ENCODE data around the gene DNAAF1.
"Not testable (repeated sequence)": the region's sequence is repeated elsewhere in the genome, so short reads cannot be mapped to it uniquely, and the experiment has no call there.

Gene DNAAF1

DNA sequence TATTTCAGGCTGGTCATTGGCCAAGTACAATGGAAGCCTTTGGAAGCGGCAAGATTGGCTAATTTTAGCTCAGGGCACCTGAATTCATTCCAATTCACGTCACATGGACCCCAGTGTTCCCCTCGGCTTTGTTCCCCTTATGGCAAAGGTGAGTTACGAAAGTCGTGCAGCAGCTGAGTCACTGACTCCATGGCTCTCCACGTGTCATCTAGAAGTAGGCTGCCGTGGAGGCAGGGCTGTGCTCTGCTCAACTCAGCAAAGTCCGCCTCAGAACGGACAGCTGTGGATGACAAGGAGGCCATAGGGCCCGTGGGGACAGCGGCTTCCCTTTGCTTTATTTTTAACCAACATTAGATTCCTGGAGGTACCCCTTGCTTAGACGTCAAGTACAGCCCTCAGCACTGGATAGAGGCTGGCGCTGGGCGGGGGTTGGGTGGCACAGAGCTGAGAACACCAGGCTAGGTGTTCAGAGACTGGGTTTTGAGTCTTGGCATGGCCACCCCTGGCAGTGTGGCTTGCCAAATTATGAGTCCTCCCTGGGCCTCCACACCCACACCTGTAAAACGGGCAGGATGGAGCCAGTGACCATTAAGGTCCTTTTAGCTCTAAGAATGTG is 69.5 kb downstream of the DNAAF1 start:
- no peak for DNase-seq

DNA sequence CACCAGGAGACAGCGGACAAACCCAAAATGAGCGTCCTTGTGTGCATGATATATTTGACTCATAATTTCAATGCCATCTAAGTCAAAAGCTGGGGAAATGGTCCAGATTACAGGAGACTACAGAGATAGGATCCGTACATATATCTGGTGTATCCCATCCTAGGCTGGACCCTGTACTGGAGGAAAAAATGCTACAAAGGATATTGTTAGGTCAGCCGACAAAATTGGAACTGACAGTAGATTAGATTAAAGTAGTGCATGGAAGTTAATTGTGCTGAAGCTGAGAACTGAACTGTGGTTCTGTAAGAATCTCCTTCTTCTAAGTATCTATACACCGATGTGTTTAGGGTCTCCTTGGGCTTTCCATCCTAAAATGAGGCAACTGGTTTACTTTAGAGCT is 70.4 kb downstream of the DNAAF1 start:
- DNase-seq, result no peak

DNA sequence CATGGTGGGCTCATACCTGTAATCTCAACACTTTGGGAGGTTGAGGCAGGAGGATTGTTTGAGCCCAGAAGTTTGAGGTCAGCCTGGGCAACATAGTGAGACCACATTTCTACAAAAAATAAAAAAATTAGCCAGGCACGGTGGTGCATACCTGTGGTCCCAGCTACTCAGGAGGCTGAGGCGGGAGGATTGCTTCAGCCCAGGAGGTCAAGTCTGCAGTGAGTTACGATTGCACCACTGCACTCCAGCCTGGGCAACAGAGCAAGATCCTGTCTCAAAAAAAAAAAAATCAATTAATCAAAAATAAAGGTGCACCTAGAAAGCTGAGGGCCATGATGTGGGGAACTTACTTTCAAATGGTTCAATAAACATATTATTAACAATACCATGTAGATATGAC is 71.0 kb downstream of the DNAAF1 start:
- DNase-seq, result not testable (repeated sequence)

GRCh38 chr16:84218176-84218823 is 73.2 kb downstream of the DNAAF1 start:
- no peak for DNase-seq

GRCh38 chr16:84218956-84219355 is 73.8 kb downstream of the DNAAF1 start:
- DNase-seq, result no peak

DNA sequence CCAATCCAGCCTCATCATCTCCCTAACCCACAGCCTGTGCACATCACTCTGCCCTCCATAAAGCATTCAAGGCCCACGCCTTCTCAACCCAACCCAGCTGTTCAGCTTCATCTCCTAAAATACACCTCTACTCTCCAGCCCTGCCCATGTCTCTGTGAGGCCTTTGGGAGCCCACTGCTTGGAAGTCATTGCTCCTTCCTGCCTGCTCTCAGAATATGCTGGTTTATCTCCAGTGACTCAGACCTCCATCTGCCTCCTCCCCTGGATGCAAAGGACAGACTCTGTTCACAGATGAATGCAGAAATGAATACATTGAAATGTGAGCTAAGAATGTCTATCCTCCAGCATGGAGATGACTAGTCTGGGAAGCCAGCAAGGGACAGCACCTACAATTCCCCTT is 75.7 kb downstream of the DNAAF1 start:
- DNase-seq, result no peak

DNA sequence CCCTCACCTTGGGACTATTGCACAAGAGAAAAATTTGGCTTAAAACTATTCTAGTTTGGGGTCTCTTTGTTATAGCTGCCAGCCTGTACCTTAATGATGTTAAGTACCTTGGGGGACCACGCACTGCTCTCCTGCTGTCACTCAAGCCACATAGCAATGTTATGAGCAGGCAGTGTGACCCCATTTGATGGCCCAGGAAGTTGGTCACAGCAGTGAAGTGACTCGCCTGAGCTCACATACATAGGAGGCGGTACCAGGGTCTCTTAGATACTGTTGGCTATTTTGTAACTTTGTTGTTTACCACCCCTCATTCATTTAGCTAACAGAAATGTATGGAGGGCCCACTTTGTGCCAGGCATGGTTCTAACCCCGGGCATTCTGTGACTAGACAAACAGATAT is 78.3 kb downstream of the DNAAF1 start:
- DNase-seq, result no peak

DNA sequence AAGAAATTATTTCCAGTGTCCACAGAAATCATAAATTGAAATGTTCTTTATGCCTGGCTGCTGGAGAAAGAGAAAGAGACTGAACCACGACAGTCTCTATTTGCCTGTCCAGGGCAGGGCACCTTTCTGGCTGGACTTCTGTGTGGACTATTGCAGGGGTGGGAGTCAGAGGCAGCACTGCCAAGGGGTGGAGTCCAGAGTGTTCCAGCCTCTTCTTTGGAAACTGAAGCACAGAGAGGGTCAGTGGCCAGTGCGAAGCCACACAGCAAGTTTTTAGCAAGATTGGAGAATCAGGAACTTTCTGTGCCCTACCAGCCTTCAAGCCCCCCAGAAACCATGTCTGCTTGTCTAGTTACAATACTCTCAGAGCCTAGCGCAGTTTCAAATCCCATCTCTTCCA is 79.4 kb downstream of the DNAAF1 start:
- DNase-seq, result no peak

DNA sequence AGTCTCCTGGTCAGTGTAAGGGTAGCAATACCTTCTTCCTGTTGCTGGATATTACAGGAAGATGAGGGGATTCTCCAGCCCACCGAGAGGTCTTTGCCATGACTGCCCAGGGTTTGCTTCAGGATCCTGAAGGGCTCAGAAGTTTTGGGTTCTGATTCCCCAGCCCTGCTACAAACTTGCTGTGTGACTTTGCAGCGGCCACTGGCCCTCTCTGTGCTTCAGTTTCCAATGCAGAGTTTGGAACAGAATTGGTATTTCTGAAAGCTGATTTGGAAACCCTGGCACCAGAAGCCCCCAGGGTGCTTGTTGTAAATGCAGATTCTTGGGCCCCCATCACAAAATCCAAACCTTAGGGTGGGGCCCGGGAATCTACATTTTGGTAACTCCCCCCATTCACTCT is 80.0 kb downstream of the DNAAF1 start:
- no peak for DNase-seq

- DNase-seq, result no peak
These were observed 80.5 kb downstream of the DNAAF1 start for GRCh38 chr16:84225571-84225970.

DNA sequence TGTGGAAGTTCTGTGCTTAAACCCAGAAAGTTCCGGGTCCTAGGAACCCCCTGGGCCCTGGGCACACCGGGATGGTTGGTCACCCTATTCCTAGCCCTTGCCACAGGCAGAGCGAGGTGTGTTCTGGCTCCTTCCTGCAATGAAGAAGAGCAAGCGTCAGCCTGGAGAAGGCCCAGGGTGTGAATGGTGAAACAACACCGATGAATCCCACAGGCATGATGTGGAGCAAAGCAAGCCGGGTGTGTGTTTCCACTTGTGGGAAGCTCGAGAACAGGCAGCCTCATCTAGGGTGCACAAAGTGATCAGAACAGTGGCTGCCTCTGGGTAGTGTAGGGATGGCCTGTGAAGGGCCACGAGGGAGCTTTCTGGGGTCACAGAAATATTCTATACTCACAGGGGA is 80.9 kb downstream of the DNAAF1 start:
- no peak for DNase-seq
